COLO829 (cell line): ENCODE results near the gene MCCC1.
"Not testable (repeated sequence)": the region's sequence is repeated elsewhere in the genome, so short reads cannot be mapped to it uniquely, and the experiment has no call there.

ENCODE experiments used
- DNase-seq: peaks from one replicate; pipeline ENCODE4 v3.0.0; 2012; ENCODE audit warnings: low spot score

MCCC1 gene

GRCh38 chr3:183103950-183104349, 4.7 kb upstream of the MCCC1 start:
- not testable (repeated sequence) for DNase-seq

- DNase-seq = not testable (repeated sequence)
Observed at GRCh38 chr3:183101040-183101439, 1.7 kb upstream of the MCCC1 start.

GRCh38 chr3:183100376-183100775, 1.1 kb upstream of the MCCC1 start:
- DNase-seq = no peak

- no peak for DNase-seq
Observed at GRCh38 chr3:183099838-183100204, 525 bp upstream of the MCCC1 start.

- no peak for DNase-seq
Observed at GRCh38 chr3:183098536-183099025, 715 bp downstream of the MCCC1 start.

- DNase-seq = no peak
Observed at GRCh38 chr3:183094711-183095110, 4.6 kb downstream of the MCCC1 start.

- no peak for DNase-seq
Observed at GRCh38 chr3:183092256-183092655, 7.0 kb downstream of the MCCC1 start.

- no peak for DNase-seq
Observed at GRCh38 chr3:183087184-183087583, 12.1 kb downstream of the MCCC1 start.

GRCh38 chr3:183085634-183086390, 13.5 kb downstream of the MCCC1 start:
- DNase-seq = peak; percentile 38

- no peak for DNase-seq
Observed at GRCh38 chr3:183082355-183082915, 16.9 kb downstream of the MCCC1 start.

- DNase-seq = no peak
Observed at GRCh38 chr3:183081459-183082183, 17.7 kb downstream of the MCCC1 start.

- DNase-seq = no peak
Observed at GRCh38 chr3:183080628-183081027, 18.7 kb downstream of the MCCC1 start.

GRCh38 chr3:183074881-183075280, 24.4 kb downstream of the MCCC1 start:
- no peak for DNase-seq

- peak; percentile 14 for DNase-seq
Observed at GRCh38 chr3:183074261-183074660, 25.0 kb downstream of the MCCC1 start.

- DNase-seq = peak; percentile 59
Observed at GRCh38 chr3:183073839-183074238, 25.5 kb downstream of the MCCC1 start.

- no peak for DNase-seq
Observed at GRCh38 chr3:183070892-183071291, 28.4 kb downstream of the MCCC1 start.

- no peak for DNase-seq
Observed at GRCh38 chr3:183069086-183069485, 30.2 kb downstream of the MCCC1 start.

GRCh38 chr3:183066891-183067290, 32.4 kb downstream of the MCCC1 start:
- not testable (repeated sequence) for DNase-seq

- no peak for DNase-seq
Observed at GRCh38 chr3:183064475-183064874, 34.8 kb downstream of the MCCC1 start.

- DNase-seq = no peak
Observed at GRCh38 chr3:183061391-183062172, 37.7 kb downstream of the MCCC1 start.

GRCh38 chr3:183058351-183058750, 40.9 kb downstream of the MCCC1 start:
- no peak for DNase-seq

GRCh38 chr3:183050706-183051105, 48.6 kb downstream of the MCCC1 start:
- DNase-seq = no peak
